B cell (primary cell): ENCODE measurements around the gene TAF1D.

Experiments
- EZH2 ChIP-seq: IDR thresholded peaks from 2 replicates; pipeline ENCODE4 v1.6.1; 2012; ENCODE audit warnings: borderline replicate concordance, low read depth, mild to moderate bottlenecking, moderate library complexity, low read length; ENCODE audit not compliant: insufficient read depth, poor library complexity, severe bottlenecking
- TF ChIP-seq, protein P1 (sequence below): fragments of 200-600 bp; IDR thresholded peaks from one replicate; pipeline ENCODE4 v1.8.0; 2022; ENCODE audit warnings: antibody characterized with exemption, mild to moderate bottlenecking

DNA sequence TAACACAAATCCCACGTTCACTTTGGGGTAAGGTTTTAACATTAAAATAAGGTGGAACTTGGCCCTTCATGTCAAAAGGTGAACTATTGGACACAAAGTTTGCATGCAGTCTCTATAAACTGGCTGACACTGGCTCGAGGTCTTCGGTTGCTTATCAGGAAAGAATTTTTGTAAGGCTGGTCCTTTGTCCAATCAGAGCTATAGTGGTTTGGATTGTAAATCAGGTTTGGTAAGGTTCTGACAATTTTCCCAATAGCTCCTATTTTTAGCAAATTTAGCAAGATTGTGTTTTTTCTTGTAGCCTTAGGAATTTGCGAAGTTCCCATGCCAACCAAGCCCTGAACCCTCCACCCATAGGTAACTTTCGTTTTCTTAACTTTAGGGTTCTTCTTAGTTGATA is 25.2 kb upstream of the TAF1D start:
- TF ChIP-seq, protein P1, sequence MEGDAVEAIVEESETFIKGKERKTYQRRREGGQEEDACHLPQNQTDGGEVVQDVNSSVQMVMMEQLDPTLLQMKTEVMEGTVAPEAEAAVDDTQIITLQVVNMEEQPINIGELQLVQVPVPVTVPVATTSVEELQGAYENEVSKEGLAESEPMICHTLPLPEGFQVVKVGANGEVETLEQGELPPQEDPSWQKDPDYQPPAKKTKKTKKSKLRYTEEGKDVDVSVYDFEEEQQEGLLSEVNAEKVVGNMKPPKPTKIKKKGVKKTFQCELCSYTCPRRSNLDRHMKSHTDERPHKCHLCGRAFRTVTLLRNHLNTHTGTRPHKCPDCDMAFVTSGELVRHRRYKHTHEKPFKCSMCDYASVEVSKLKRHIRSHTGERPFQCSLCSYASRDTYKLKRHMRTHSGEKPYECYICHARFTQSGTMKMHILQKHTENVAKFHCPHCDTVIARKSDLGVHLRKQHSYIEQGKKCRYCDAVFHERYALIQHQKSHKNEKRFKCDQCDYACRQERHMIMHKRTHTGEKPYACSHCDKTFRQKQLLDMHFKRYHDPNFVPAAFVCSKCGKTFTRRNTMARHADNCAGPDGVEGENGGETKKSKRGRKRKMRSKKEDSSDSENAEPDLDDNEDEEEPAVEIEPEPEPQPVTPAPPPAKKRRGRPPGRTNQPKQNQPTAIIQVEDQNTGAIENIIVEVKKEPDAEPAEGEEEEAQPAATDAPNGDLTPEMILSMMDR, result no peak
- no peak for TF ChIP-seq EZH2
